Measurements from ENCODE around the gene GDPD2. TPM values are rescaled to one million over a fixed set of nuclear protein-coding genes. Genes with fewer than 3 reads are reported as not detected.

The GDPD2 gene
- total RNA-seq, 1 experiment from 2014 or later = 0.04 TPM

- no peaks in the 10 kb centered on the region for H4K20me1 ChIP-seq (ENCODE audit: low read length)
- no peak overlapping the region for H3K4me2 ChIP-seq (ENCODE audit: low read length)
- H3K79me2 ChIP-seq (ENCODE audit: low read length) = no peaks in the 10 kb centered on the region
- no peaks in the 10 kb centered on the region for H3K9me3 ChIP-seq (ENCODE audit: low read length)
- TF ChIP-seq EZH2phosphoT487 (IDR thresholded peaks at IDR 0.05; ENCODE audit: borderline replicate concordance, low read length) = no peak
- no peak for TF ChIP-seq EZH2 (IDR thresholded peaks at IDR 0.05; ENCODE audit: low read length, unreplicated experiment)
- no peak for TF ChIP-seq CTCF (conservative IDR thresholded peaks at IDR 0.05; ENCODE audit: low read depth, low read length)
- intact Hi-C loops (cut with micrococcal nuclease) = no loop called here
- H3K36me3 ChIP-seq (ENCODE audit: low read depth, low read length) = peaks cover 13% of the 10 kb centered on the region; the same call in 1 of the 2 replicates
- no peaks in the 10 kb centered on the region for H3K4me1 ChIP-seq (ENCODE audit: insufficient read depth, low read length)
- H3K27me3 ChIP-seq (ENCODE audit: low read length) = no peaks in the 10 kb centered on the region
- no peaks in the 10 kb centered on the region for H3K9me2 ChIP-seq (replicated peaks; ENCODE audit: low read length)
- H3K27ac ChIP-seq (ENCODE audit: low read length) = no peak overlapping the region
- DNase-seq = no peak
- ChIA-PET POLR2A (ENCODE audit: unreplicated experiment) (no interaction called here), CTCF (no interaction called here)
- H3K9ac ChIP-seq (ENCODE audit: low read length) = no peak overlapping the region
- H3K4me3 ChIP-seq (ENCODE audit: low read length) = no peak overlapping the region
- no peak for ATAC-seq
- BruUV-seq (replicated peaks) = no TSS peak
- H2AFZ ChIP-seq (ENCODE audit: low read length) = no peak overlapping the region
- H3F3A ChIP-seq (ENCODE audit: low read length, unreplicated experiment) = no peaks in the 10 kb centered on the region
Measured at GRCh38 chrX:70411475-70411874, 11.6 kb upstream of the GDPD2 start.

GRCh38 chrX:70421618-70422017 lies 1.5 kb upstream of the GDPD2 start:
- CTCF ChIA-PET = no interaction called here
- no peak for ATAC-seq

More at GRCh38 chrX:70421618-70422017, 1.5 kb upstream of the GDPD2 start:
- H3K36me3 ChIP-seq (ENCODE audit: low read depth, low read length) = peaks cover 9% of the 10 kb centered on the region; the same call in 1 of the 2 replicates
- no peak overlapping the region for H3K4me2 ChIP-seq (ENCODE audit: low read length)
- H3K4me1 ChIP-seq (ENCODE audit: insufficient read depth, low read length) = no peaks in the 10 kb centered on the region
- H3K4me3 ChIP-seq (ENCODE audit: low read length) = no peak overlapping the region
- TF ChIP-seq EZH2 (IDR thresholded peaks at IDR 0.05; ENCODE audit: low read length, unreplicated experiment) = no peak
- TF ChIP-seq CTCF (conservative IDR thresholded peaks at IDR 0.05; ENCODE audit: low read depth, low read length) = no peak
- TF ChIP-seq EZH2phosphoT487 (IDR thresholded peaks at IDR 0.05; ENCODE audit: borderline replicate concordance, low read length) = no peak
- no TSS peak for BruUV-seq (replicated peaks)
- H3K27ac ChIP-seq (ENCODE audit: low read length) = no peak overlapping the region
- intact Hi-C loops (cut with micrococcal nuclease) = no loop called here
- H3F3A ChIP-seq (ENCODE audit: low read length, unreplicated experiment) = no peaks in the 10 kb centered on the region
- H3K9me3 ChIP-seq (ENCODE audit: low read length) = no peaks in the 10 kb centered on the region
- H3K9me2 ChIP-seq (replicated peaks; ENCODE audit: low read length) = no peaks in the 10 kb centered on the region
- POLR2A ChIA-PET (ENCODE audit: unreplicated experiment) = no interaction called here
- no peak for DNase-seq
- H4K20me1 ChIP-seq (ENCODE audit: low read length) = no peaks in the 10 kb centered on the region
- no peak overlapping the region for H3K9ac ChIP-seq (ENCODE audit: low read length)
- H2AFZ ChIP-seq (ENCODE audit: low read length) = no peak overlapping the region
- H3K27me3 ChIP-seq (ENCODE audit: low read length) = no peaks in the 10 kb centered on the region
- H3K79me2 ChIP-seq (ENCODE audit: low read length) = no peaks in the 10 kb centered on the region
